Activated B cell treated with CpG ODN at 0.5 μM for 24 hours (primary cell): ENCODE data around the gene GRK6. TPM values are rescaled to one million over a fixed set of nuclear protein-coding genes. Genes with fewer than 3 reads are reported as not detected.

Experiments used
- ATAC-seq: fragments of 200-7000 bp; cut with Tn5 transposase; one replicate; pipeline ENCODE4 v1.10.0; 2021; ENCODE audit warnings: low read depth, mild to moderate bottlenecking, moderate library complexity
- CTCF ChIA-PET: fragments of 350-600 bp; sonication (Branson Sonifier 250); formaldehyde crosslinking; loops from one replicate; lab custom pipeline; 2021; ENCODE audit warnings: antibody characterized with exemption; lab: Charles Lee
- POLR2A ChIA-PET: fragments of 350-600 bp; sonication (Branson Sonifier 250); formaldehyde crosslinking; loops from one replicate; lab custom pipeline; 2021; ENCODE audit warnings: antibody characterized with exemption; lab: Charles Lee
- DNase-seq: peaks from one replicate; pipeline ENCODE4 v3.0.0; 2022
- H3K27ac Mint-ChIP-seq: one replicate; pipeline ENCODE4 v1.8.0; 2020; ENCODE audit warnings: mixed read lengths
- H3K27me3 Mint-ChIP-seq: one replicate; pipeline ENCODE4 v1.8.0; 2021; ENCODE audit warnings: mixed read lengths
- H3K36me3 Mint-ChIP-seq: one replicate; pipeline ENCODE4 v1.8.0; 2021; ENCODE audit warnings: low read depth, mixed read lengths
- H3K4me1 Mint-ChIP-seq: one replicate; pipeline ENCODE4 v1.8.0; 2021; ENCODE audit warnings: mixed read lengths
- H3K4me3 Mint-ChIP-seq: one replicate; pipeline ENCODE4 v1.8.0; 2020; ENCODE audit warnings: mild to moderate bottlenecking, mixed read lengths
- H3K9me3 Mint-ChIP-seq: one replicate; pipeline ENCODE4 v1.8.0; 2020; ENCODE audit warnings: mixed read lengths
- intact Hi-C: fragments of 100-400 bp; cut with micrococcal nuclease; formaldehyde crosslinking; loops from one replicate; pipeline ENCODE4 v1.15.1; 2024
- total RNA-seq: library from RNA; stranded (reverse); gene quantifications from 2 replicates; pipeline ENCODE4 v1.2.3, GENCODE V29; 2022
- TF ChIP-seq, protein P1 (sequence below): fragments of 200-600 bp; IDR thresholded peaks from one replicate; pipeline ENCODE4 v1.8.0; 2022; ENCODE audit warnings: antibody characterized with exemption, mild to moderate bottlenecking

The GRK6 gene
- total RNA-seq, 1 donor from 2014 or later = 92.6 TPM

DNA sequence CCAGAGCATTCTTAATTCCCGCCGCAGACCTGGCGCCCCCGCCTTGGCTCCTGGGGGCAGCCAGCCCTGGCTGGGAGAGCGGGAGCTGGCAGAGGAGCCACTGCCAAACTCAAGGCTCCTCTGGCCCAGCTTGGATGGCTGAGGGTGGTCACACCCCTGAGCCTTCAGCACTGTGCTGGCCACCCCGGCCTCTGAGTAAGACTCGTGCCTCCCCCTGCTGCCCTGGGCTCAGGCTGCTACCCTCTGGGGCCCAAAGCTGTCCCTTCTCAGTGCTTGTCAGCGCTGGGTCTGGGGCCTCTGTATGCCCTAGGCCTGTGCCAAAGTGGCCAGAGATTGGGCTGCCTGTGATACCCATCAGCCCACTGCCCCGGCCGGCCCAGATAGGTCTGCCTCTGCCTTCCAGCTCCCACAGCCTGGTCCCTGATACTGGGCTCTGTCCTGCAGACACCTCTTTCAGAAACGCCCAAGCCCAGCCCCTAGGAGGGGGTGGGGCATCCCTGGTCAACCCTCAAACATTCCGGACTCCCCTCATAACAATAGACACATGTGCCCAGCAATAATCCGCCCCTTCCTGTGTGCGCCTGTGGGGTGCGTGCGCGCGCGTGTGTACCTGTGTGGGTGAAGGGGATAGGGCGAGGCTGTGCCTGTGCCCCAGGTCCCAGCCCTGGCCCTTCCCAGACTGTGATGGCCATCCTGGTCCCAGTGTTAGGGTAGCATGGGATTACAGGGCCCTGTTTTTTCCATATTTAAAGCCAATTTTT is 15.8 kb downstream of the GRK6 start:
- TF ChIP-seq, protein P1, sequence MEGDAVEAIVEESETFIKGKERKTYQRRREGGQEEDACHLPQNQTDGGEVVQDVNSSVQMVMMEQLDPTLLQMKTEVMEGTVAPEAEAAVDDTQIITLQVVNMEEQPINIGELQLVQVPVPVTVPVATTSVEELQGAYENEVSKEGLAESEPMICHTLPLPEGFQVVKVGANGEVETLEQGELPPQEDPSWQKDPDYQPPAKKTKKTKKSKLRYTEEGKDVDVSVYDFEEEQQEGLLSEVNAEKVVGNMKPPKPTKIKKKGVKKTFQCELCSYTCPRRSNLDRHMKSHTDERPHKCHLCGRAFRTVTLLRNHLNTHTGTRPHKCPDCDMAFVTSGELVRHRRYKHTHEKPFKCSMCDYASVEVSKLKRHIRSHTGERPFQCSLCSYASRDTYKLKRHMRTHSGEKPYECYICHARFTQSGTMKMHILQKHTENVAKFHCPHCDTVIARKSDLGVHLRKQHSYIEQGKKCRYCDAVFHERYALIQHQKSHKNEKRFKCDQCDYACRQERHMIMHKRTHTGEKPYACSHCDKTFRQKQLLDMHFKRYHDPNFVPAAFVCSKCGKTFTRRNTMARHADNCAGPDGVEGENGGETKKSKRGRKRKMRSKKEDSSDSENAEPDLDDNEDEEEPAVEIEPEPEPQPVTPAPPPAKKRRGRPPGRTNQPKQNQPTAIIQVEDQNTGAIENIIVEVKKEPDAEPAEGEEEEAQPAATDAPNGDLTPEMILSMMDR = no peak
- CTCF ChIA-PET = interaction anchor here (1.4 to 4.9 kb wide), 3 partner anchors 12 to 38 kb away, joined by 5 to 29 read pairs (median 10); no protein-coding TSS in a partner anchor
- no peaks in the 10 kb centered on the region for H3K27me3 Mint-ChIP-seq
- no peaks in the 10 kb centered on the region for H3K9me3 Mint-ChIP-seq
- peak overlapping the region; percentile 51 for H3K27ac Mint-ChIP-seq
- ATAC-seq = no peak
- DNase-seq = no peak
- no peak overlapping the region for H3K4me3 Mint-ChIP-seq
- peaks cover 31% of the 10 kb centered on the region for H3K4me1 Mint-ChIP-seq
- POLR2A ChIA-PET = interaction anchor here (1.7 to 11.5 kb wide), 3 partner anchors 13 to 38 kb away, joined by 8 to 296 read pairs (median 66); partner anchors contain the start of gene GRK6
- intact Hi-C loops = no loop called here
- peaks cover 50% of the 10 kb centered on the region for H3K36me3 Mint-ChIP-seq

DNA sequence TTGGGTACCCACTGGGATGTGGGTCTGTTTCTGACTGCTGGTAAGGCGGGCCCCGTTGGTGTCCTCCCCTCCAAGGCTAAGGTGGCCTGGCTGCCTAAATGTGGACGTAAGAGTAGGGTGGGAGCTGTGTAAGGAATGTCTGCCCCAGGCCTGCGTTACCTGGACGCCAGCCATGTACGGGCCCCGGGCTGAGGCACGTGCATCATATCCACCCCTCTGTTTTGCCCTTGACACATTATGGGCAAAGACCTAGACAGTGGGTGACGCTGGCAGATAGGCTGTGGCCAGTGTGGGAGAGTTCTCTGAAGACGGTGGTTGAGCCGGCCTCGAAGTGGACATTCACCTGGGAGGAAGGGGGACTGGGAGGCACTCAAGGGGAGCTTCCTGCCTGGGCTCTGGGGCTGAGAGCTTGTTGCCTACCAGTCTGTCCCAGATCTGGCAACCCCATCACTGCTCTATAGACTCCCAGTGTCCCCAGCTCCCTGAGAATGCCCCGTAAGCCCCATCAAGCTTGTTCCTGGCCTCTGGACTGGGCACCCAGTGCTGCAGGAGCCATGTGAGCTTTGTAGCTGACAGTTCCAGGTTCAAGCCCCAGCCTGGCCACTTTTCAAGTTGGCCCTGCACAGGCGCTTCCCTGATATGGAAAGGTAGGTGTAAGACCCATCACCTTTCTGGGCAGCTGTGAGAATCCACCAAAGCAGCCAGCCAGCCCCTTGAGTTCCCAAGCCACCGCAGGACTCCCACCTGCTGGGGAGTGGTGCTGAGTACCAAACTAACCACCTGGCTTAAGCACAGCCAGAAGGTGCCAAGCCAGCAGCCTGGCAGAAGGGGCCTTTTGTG is 16.9 kb downstream of the GRK6 start:
- DNase-seq = no peak
- TF ChIP-seq, protein P1 = no peak
- Mint-ChIP-seq H3K36me3 (peaks cover 39% of the 10 kb centered on the region), H3K4me3 (no peak overlapping the region), H3K4me1 (peaks cover 38% of the 10 kb centered on the region), H3K27ac (peak overlapping the region; percentile 86), H3K27me3 (no peaks in the 10 kb centered on the region), H3K9me3 (no peaks in the 10 kb centered on the region)
- ChIA-PET POLR2A (interaction anchor here (1.4 to 11.5 kb wide), 3 partner anchors 9 to 40 kb away, joined by 3 to 296 read pairs (median 66); partner anchors contain the start of gene GRK6), CTCF (interaction anchor here (0.8 to 13.5 kb wide), 3 partner anchors 12 to 40 kb away, joined by 3 to 293 read pairs (median 29); partner anchors contain the start of gene PFN3)
- intact Hi-C loops = no loop called here
- ATAC-seq = no peak

DNA sequence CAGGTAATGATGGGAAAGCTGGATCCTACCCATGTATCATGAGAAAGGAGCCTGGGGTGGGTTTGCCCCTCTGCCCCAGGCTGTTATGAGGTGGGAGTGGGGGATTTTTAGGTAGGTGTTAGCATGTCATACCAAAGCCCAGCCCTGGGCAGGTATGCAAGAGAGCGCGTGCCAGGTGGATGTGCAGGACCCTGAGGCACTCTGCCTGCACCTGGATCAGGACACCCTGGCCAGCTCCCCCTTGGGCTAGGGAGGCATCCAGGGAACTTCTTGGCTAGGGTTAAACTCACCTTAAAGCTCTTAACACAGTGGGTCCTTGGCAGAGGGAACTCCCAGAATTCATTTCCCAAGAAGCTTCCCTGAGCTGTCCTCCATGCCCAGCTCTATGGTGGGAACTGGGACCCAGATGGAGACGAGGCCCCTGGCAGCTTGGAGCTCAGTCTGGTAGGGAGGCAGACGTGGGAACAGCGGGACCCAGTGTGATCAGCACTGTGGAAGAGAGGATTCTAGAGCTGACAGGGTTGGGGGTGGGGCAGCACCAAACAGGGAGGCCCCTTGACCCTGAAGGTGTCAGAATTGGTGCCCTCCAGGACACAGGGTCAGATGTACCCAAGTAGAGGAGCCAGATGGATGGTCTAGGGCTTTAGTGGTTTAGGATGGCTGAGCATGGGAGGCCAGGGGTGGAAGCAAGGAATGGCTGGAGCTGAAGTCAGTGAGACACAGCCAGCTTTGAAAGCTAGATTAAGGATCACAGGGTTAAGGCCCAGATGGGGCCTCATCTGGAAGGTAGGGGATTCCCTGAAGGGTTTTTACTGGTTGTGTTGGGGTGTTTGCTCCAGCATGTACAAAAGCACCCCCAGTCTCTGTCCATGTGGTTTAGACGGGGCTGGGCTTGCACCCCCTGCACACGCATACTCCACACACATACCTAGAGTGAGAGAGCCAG is 17.9 kb downstream of the GRK6 start:
- intact Hi-C loops = no loop called here
- Mint-ChIP-seq H3K4me1 (peaks cover 44% of the 10 kb centered on the region), H3K9me3 (no peaks in the 10 kb centered on the region), H3K27me3 (no peaks in the 10 kb centered on the region), H3K36me3 (peaks cover 32% of the 10 kb centered on the region), H3K4me3 (peak overlapping the region; percentile 75), H3K27ac (peak overlapping the region; percentile 86)
- POLR2A ChIA-PET = interaction anchor here (0.7 to 11.5 kb wide), 5 partner anchors 8 to 41 kb away, joined by 3 to 296 read pairs (median 5); partner anchors contain the start of gene GRK6
- CTCF ChIA-PET = interaction anchor here (0.8 to 13.5 kb wide), 4 partner anchors 10 to 74 kb away, joined by 3 to 293 read pairs (median 16); partner anchors contain the start of gene PFN3
- ATAC-seq (no peak), DNase-seq (no peak)
- TF ChIP-seq, protein P1 = no peak

DNA sequence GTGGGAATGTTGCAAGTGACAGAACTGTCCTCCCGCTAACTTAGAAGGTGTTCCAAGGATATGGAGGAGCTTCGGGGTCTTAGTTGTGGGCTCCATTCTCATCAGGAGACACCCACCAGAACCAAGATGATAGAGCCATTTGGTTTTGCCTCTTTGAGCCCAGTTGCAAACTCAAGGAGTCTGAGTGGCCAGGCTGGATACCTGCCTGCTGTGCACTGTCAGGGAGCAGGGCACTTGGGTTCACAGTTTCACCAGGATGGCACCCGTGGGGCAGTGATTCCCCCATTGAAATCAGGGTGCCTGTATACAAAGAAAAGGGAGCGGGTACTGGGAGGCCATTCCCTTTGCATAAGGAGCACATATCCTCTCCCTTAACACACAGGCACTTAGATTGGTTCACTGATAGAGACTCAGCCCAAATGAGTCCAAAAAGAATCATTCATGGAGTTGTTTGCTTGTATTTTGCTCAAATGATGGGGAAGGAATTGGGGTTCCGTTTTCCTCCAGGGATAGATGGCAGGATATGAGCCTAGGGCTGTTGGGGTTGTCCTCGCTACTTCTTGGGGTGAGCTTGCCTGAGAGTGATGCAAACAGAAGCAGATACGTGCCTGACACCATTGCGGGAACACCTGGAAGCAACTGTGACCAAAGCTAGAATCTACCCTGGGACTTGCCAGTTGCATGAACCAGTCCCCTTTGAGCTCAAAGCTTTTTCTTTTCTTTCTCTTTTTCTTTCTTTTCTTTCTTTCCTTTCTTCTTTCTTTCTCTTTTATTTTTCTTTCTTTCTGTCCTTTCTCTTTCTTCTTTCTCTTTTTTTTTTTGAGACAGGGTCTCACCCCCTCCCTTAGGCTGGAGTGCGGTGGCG is 18.8 kb downstream of the GRK6 start:
- intact Hi-C loops = no loop called here
- ChIA-PET POLR2A (interaction anchor here (0.7 to 11.5 kb wide), 6 partner anchors 9 to 52 kb away, joined by 3 to 296 read pairs (median 12); partner anchors contain the start of gene GRK6), CTCF (interaction anchor here (0.6 to 13.5 kb wide), 8 partner anchors 9 to 135 kb away, joined by 3 to 293 read pairs (median 4); partner anchors contain the start of gene PFN3)
- no peak for ATAC-seq
- Mint-ChIP-seq H3K4me3 (peak overlapping the region; percentile 75), H3K36me3 (peaks cover 24% of the 10 kb centered on the region), H3K4me1 (peaks cover 41% of the 10 kb centered on the region), H3K27ac (peak overlapping the region; percentile 86), H3K9me3 (no peaks in the 10 kb centered on the region), H3K27me3 (no peaks in the 10 kb centered on the region)
- TF ChIP-seq, protein P1 = no peak
- DNase-seq = no peak
